ENCODE data around the gene POC1B. TPM values are rescaled to one million over a fixed set of nuclear protein-coding genes. Genes with fewer than 3 reads are reported as not detected.

Gene POC1B
- total RNA-seq, 3 donors from 2014 or later: 20.3 to 24.5 (median 24.1) TPM

GRCh38 chr12:89450907-89451306 is 74.9 kb downstream of the POC1B start:
- no peak for ATAC-seq
- Histone ChIP-seq H3K9me3 (peaks cover 2% of the 10 kb centered on the region), H3K4me3 (no peak overlapping the region), H3K36me3 (ENCODE audit: low read depth) (no peaks in the 10 kb centered on the region), H3K4me1 (ENCODE audit: low read depth) (no peaks in the 10 kb centered on the region)
- intact Hi-C loops (cut with DNase I, micrococcal nuclease): no loop called here
- no peak for DNase-seq
- no peak for TF ChIP-seq CTCF (IDR thresholded peaks at IDR 0.05)

GRCh38 chr12:89448951-89449371 is 76.9 kb downstream of the POC1B start:
- no peak overlapping the region for H3K4me3 ChIP-seq
- no peak for TF ChIP-seq CTCF (IDR thresholded peaks at IDR 0.05)
- H3K36me3 ChIP-seq (ENCODE audit: low read depth): no peaks in the 10 kb centered on the region
- intact Hi-C loops (cut with DNase I, micrococcal nuclease): loop anchor here in 1 of 2 donors (5.0 kb wide), 1 partner anchor 72 kb away; no protein-coding TSS in a partner anchor
- no peaks in the 10 kb centered on the region for H3K4me1 ChIP-seq (ENCODE audit: low read depth)
- H3K9me3 ChIP-seq: peaks cover 2% of the 10 kb centered on the region
- ATAC-seq (peak; percentile 15), DNase-seq (no peak)

- no peak for TF ChIP-seq CTCF (IDR thresholded peaks at IDR 0.05)
- ATAC-seq: peak; percentile 52
Observed at GRCh38 chr12:89448526-89448925, 77.3 kb downstream of the POC1B start.

GRCh38 chr12:89439941-89440340 is 85.9 kb downstream of the POC1B start:
- Histone ChIP-seq H3K36me3 (ENCODE audit: low read depth) (no peaks in the 10 kb centered on the region), H3K4me1 (ENCODE audit: low read depth) (no peaks in the 10 kb centered on the region), H3K4me3 (no peak overlapping the region), H3K9me3 (no peaks in the 10 kb centered on the region)
- DNase-seq: no peak
- no peak for ATAC-seq
- intact Hi-C loops (cut with DNase I, micrococcal nuclease): no loop called here
- TF ChIP-seq CTCF (IDR thresholded peaks at IDR 0.05): no peak

More at GRCh38 chr12:89448526-89448925, 77.3 kb downstream of the POC1B start:
- Histone ChIP-seq H3K4me1 (ENCODE audit: low read depth) (no peaks in the 10 kb centered on the region), H3K9me3 (peaks cover 2% of the 10 kb centered on the region), H3K36me3 (ENCODE audit: low read depth) (no peaks in the 10 kb centered on the region), H3K4me3 (no peak overlapping the region)
- intact Hi-C loops (cut with DNase I, micrococcal nuclease): loop anchor here in 1 of 2 donors (5.0 kb wide), 1 partner anchor 71 kb away; no protein-coding TSS in a partner anchor
- no peak for DNase-seq

- intact Hi-C loops (cut with DNase I, micrococcal nuclease): no loop called here
- Histone ChIP-seq H3K36me3 (ENCODE audit: low read depth) (no peaks in the 10 kb centered on the region), H3K4me3 (no peak overlapping the region), H3K4me1 (ENCODE audit: low read depth) (no peaks in the 10 kb centered on the region), H3K9me3 (no peaks in the 10 kb centered on the region)
- TF ChIP-seq CTCF (IDR thresholded peaks at IDR 0.05): no peak
- DNase-seq: no peak
- ATAC-seq: no peak
Observed at GRCh38 chr12:89437231-89437630, 88.6 kb downstream of the POC1B start.

- H3K36me3 ChIP-seq (ENCODE audit: low read depth): no peaks in the 10 kb centered on the region
- intact Hi-C loops (cut with DNase I, micrococcal nuclease): no loop called here
- no peak for ATAC-seq
- no peak overlapping the region for H3K4me3 ChIP-seq
- no peaks in the 10 kb centered on the region for H3K4me1 ChIP-seq (ENCODE audit: low read depth)
- no peak for DNase-seq
- H3K9me3 ChIP-seq: no peaks in the 10 kb centered on the region
- no peak for TF ChIP-seq CTCF (IDR thresholded peaks at IDR 0.05)
Observed at GRCh38 chr12:89436062-89436461, 89.8 kb downstream of the POC1B start.

Data from mucosa of descending colon (tissue), 3 donors.